B cell (primary cell): ENCODE measurements around the gene ESRRB.

Experiments
- EZH2 ChIP-seq: IDR thresholded peaks from 2 replicates; pipeline ENCODE4 v1.6.1; 2012; ENCODE audit warnings: borderline replicate concordance, low read depth, mild to moderate bottlenecking, moderate library complexity, low read length; ENCODE audit not compliant: insufficient read depth, poor library complexity, severe bottlenecking
- TF ChIP-seq, protein P1 (sequence below): fragments of 200-600 bp; IDR thresholded peaks from one replicate; pipeline ENCODE4 v1.8.0; 2022; ENCODE audit warnings: antibody characterized with exemption, mild to moderate bottlenecking

GRCh38 chr14:76328457-76329137 is 47.3 kb upstream of the ESRRB start:
- TF ChIP-seq, protein P1, sequence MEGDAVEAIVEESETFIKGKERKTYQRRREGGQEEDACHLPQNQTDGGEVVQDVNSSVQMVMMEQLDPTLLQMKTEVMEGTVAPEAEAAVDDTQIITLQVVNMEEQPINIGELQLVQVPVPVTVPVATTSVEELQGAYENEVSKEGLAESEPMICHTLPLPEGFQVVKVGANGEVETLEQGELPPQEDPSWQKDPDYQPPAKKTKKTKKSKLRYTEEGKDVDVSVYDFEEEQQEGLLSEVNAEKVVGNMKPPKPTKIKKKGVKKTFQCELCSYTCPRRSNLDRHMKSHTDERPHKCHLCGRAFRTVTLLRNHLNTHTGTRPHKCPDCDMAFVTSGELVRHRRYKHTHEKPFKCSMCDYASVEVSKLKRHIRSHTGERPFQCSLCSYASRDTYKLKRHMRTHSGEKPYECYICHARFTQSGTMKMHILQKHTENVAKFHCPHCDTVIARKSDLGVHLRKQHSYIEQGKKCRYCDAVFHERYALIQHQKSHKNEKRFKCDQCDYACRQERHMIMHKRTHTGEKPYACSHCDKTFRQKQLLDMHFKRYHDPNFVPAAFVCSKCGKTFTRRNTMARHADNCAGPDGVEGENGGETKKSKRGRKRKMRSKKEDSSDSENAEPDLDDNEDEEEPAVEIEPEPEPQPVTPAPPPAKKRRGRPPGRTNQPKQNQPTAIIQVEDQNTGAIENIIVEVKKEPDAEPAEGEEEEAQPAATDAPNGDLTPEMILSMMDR, result no peak
- TF ChIP-seq EZH2, result no peak
